Chondrocyte (in vitro differentiated cells): Measurements from ENCODE around the gene SLC17A2. TPM values are rescaled to one million over a fixed set of nuclear protein-coding genes. Genes with fewer than 3 reads are reported as not detected.

Source experiments
- DNase-seq: peaks from one replicate; pipeline ENCODE4 v3.0.0; 2021; ENCODE audit warnings: mixed read lengths, low spot score
- H3K27ac Mint-ChIP-seq: one replicate; pipeline ENCODE4 v1.8.0; 2021; ENCODE audit warnings: mild to moderate bottlenecking, moderate library complexity, mixed read lengths; ENCODE audit not compliant: unreplicated experiment
- H3K27me3 Mint-ChIP-seq: 2 replicates; pipeline ENCODE4 v1.8.0; 2021; ENCODE audit warnings: low read depth, mixed read lengths
- H3K36me3 Mint-ChIP-seq: 2 replicates; pipeline ENCODE4 v1.8.0; 2021; ENCODE audit warnings: low read depth, mixed read lengths
- H3K4me1 Mint-ChIP-seq: 2 replicates; pipeline ENCODE4 v1.8.0; 2021; ENCODE audit warnings: low read depth, mild to moderate bottlenecking, mixed read lengths
- H3K4me3 Mint-ChIP-seq: one replicate; pipeline ENCODE4 v1.8.0; 2021; ENCODE audit warnings: mild to moderate bottlenecking, moderate library complexity, mixed read lengths; ENCODE audit not compliant: unreplicated experiment
- H3K9me3 Mint-ChIP-seq: 2 replicates; pipeline ENCODE4 v1.8.0; 2021; ENCODE audit warnings: low read depth, mixed read lengths
- CTCF ChIP-seq: fragments of 200-600 bp; sonication (generic); IDR thresholded peaks from 2 replicates; pipeline ENCODE4 v1.5.0; 2021; ENCODE audit warnings: antibody characterized with exemption, mild to moderate bottlenecking, moderate library complexity
- total RNA-seq: library from RNA; stranded (reverse); gene quantifications from 3 replicates; pipeline ENCODE4 v1.2.1, GENCODE V29; 2021

Gene SLC17A2
- total RNA-seq, 1 donor from 2014 or later: not detected

GRCh38 chr6:25874822-25875562, 55.5 kb downstream of the SLC17A2 start:
- H3K4me1 Mint-ChIP-seq: no peaks in the 10 kb centered on the region
- no peak for TF ChIP-seq CTCF
- H3K27ac Mint-ChIP-seq: no peak overlapping the region
- no peak for DNase-seq
- H3K9me3 Mint-ChIP-seq: peaks cover 3% of the 10 kb centered on the region
- H3K4me3 Mint-ChIP-seq: no peak overlapping the region
- H3K36me3 Mint-ChIP-seq: no peaks in the 10 kb centered on the region
- H3K27me3 Mint-ChIP-seq: peaks cover 16% of the 10 kb centered on the region

- Mint-ChIP-seq H3K27me3 (peaks cover 13% of the 10 kb centered on the region), H3K4me1 (no peaks in the 10 kb centered on the region), H3K9me3 (peaks cover 3% of the 10 kb centered on the region), H3K4me3 (no peak within 1 kb of the TSS), H3K36me3 (no peaks in the 10 kb centered on the region), H3K27ac (no peak within 1 kb of the TSS)
- TF ChIP-seq CTCF: no peak
- DNase-seq: no peak
Measured at GRCh38 chr6:25874118-25874517, 56.4 kb downstream of the SLC17A2 start, which contains the start of gene SLC17A3. Gene SLC17A3, minus strand, starts transcription at chr6:25874243. Its CDS starts 5,856 bp downstream, at chr6:25868387.

- H3K4me3 Mint-ChIP-seq: no peak overlapping the region
- peaks cover 7% of the 10 kb centered on the region for H3K27me3 Mint-ChIP-seq
- DNase-seq: no peak
- TF ChIP-seq CTCF: no peak
- no peaks in the 10 kb centered on the region for H3K4me1 Mint-ChIP-seq
- no peaks in the 10 kb centered on the region for H3K36me3 Mint-ChIP-seq
- peaks cover 3% of the 10 kb centered on the region for H3K9me3 Mint-ChIP-seq
- H3K27ac Mint-ChIP-seq: no peak overlapping the region
Measured at GRCh38 chr6:25872814-25873213, 57.7 kb downstream of the SLC17A2 start.

- Mint-ChIP-seq H3K36me3 (no peaks in the 10 kb centered on the region), H3K9me3 (peaks cover 3% of the 10 kb centered on the region), H3K27ac (no peak overlapping the region), H3K4me3 (no peak overlapping the region), H3K4me1 (no peaks in the 10 kb centered on the region), H3K27me3 (peaks cover 12% of the 10 kb centered on the region)
- no peak for TF ChIP-seq CTCF
- no peak for DNase-seq
Measured at GRCh38 chr6:25869840-25870239, 60.7 kb downstream of the SLC17A2 start.

GRCh38 chr6:25868436-25869183, 61.9 kb downstream of the SLC17A2 start:
- H3K27me3 Mint-ChIP-seq: peaks cover 23% of the 10 kb centered on the region
- peaks cover 3% of the 10 kb centered on the region for H3K9me3 Mint-ChIP-seq
- no peak overlapping the region for H3K27ac Mint-ChIP-seq
- DNase-seq: no peak
- H3K4me1 Mint-ChIP-seq: no peaks in the 10 kb centered on the region
- TF ChIP-seq CTCF: no peak
- H3K4me3 Mint-ChIP-seq: no peak overlapping the region
- H3K36me3 Mint-ChIP-seq: no peaks in the 10 kb centered on the region
